ENCODE measurements around the gene TF. TPM values are rescaled to one million over a fixed set of nuclear protein-coding genes. Genes with fewer than 3 reads are reported as not detected.

The TF gene
- polyA plus RNA-seq, 4 donors = 2.5 to 106 (median 5.6) TPM

- no peak for DNase-seq (ENCODE audit: low read depth in 4 of 4, low spot score in 2 of 4)
These were observed 57.3 kb downstream of the TF start for GRCh38 chr3:133803469-133803868.

GRCh38 chr3:133804896-133805295 is 58.7 kb downstream of the TF start:
- no peak for DNase-seq (ENCODE audit: low read depth in 4 of 4, low spot score in 2 of 4)

GRCh38 chr3:133805384-133805701 is 59.1 kb downstream of the TF start:
- no peak for DNase-seq (ENCODE audit: low read depth in 4 of 4, low spot score in 2 of 4)

GRCh38 chr3:133805702-133806475 is 59.7 kb downstream of the TF start, which contains the start of gene SRPRB:
Gene SRPRB (plus strand): TSS chr3:133805815. CDS start chr3:133805849, 34 bp downstream.
- peak; percentile 63 to 90 (median 78) for DNase-seq (ENCODE audit: low read depth in 4 of 4, low spot score in 2 of 4)

- DNase-seq (ENCODE audit: low read depth in 4 of 4, low spot score in 2 of 4) = no peak
These were observed 66.7 kb downstream of the TF start for GRCh38 chr3:133812872-133813271.

GRCh38 chr3:133815386-133815785 is 69.2 kb downstream of the TF start:
- DNase-seq (ENCODE audit: low read depth in 4 of 4, low spot score in 2 of 4) = no peak

- no peak for DNase-seq (ENCODE audit: low read depth in 4 of 4, low spot score in 2 of 4)
These were observed 73.9 kb downstream of the TF start for GRCh38 chr3:133820129-133820528.

- no peak for DNase-seq (ENCODE audit: low read depth in 4 of 4, low spot score in 2 of 4)
These were observed 74.9 kb downstream of the TF start for GRCh38 chr3:133820889-133821675.

- no peak for DNase-seq (ENCODE audit: low read depth in 4 of 4, low spot score in 2 of 4)
These were observed 75.8 kb downstream of the TF start for GRCh38 chr3:133821767-133822638.

- no peak for DNase-seq (ENCODE audit: low read depth in 4 of 4, low spot score in 2 of 4)
These were observed 78.8 kb downstream of the TF start for GRCh38 chr3:133824961-133825485.

- no peak for DNase-seq (ENCODE audit: low read depth in 4 of 4, low spot score in 2 of 4)
These were observed 80.0 kb downstream of the TF start for GRCh38 chr3:133825969-133826727.

GRCh38 chr3:133827136-133827535 is 80.9 kb downstream of the TF start:
- no peak for DNase-seq (ENCODE audit: low read depth in 4 of 4, low spot score in 2 of 4)

- DNase-seq (ENCODE audit: low read depth in 4 of 4, low spot score in 2 of 4) = no peak
These were observed 81.5 kb downstream of the TF start for GRCh38 chr3:133827684-133828083.

- no peak for DNase-seq (ENCODE audit: low read depth in 4 of 4, low spot score in 2 of 4)
These were observed 82.5 kb downstream of the TF start for GRCh38 chr3:133828576-133829309.

GRCh38 chr3:133829310-133829707 is 83.1 kb downstream of the TF start:
- no peak for DNase-seq (ENCODE audit: low read depth in 4 of 4, low spot score in 2 of 4)

- no peak for DNase-seq (ENCODE audit: low read depth in 4 of 4, low spot score in 2 of 4)
These were observed 83.9 kb downstream of the TF start for GRCh38 chr3:133830071-133830470.

- no peak for DNase-seq (ENCODE audit: low read depth in 4 of 4, low spot score in 2 of 4)
These were observed 86.0 kb downstream of the TF start for GRCh38 chr3:133831966-133832801.

- DNase-seq (ENCODE audit: low read depth in 4 of 4, low spot score in 2 of 4) = no peak
These were observed 86.6 kb downstream of the TF start for GRCh38 chr3:133832802-133833144.

- no peak for DNase-seq (ENCODE audit: low read depth in 4 of 4, low spot score in 2 of 4)
These were observed 87.1 kb downstream of the TF start for GRCh38 chr3:133833267-133833666.

Measured in left renal cortex interstitium (tissue), 4 donors.